ENCODE data around the gene STIMATE.

DNA sequence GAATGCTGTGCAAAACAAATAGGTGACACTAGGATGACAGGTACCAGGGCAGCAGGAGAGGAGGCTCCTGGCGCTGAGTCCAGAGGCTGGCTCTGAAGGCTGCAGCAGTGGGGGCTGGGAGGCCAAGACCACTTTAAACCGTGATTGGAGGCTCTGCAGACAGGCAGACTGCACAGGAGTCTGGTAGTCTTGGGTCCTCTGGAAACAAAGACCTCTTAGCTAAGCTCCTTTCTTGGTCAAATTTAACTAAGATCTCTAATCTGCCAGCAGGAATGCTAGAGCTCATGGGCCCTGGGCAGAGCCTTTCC is 58.1 kb downstream of the STIMATE start:
- TF ChIP-seq, protein P1, sequence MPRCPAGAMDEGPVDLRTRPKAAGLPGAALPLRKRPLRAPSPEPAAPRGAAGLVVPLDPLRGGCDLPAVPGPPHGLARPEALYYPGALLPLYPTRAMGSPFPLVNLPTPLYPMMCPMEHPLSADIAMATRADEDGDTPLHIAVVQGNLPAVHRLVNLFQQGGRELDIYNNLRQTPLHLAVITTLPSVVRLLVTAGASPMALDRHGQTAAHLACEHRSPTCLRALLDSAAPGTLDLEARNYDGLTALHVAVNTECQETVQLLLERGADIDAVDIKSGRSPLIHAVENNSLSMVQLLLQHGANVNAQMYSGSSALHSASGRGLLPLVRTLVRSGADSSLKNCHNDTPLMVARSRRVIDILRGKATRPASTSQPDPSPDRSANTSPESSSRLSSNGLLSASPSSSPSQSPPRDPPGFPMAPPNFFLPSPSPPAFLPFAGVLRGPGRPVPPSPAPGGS (IDR thresholded peaks at IDR 0.05; ENCODE audit: borderline replicate concordance, insufficient read depth, low read depth, low read length, poor library complexity, severe bottlenecking), result no peak
- no peak for TF ChIP-seq SP1 (IDR thresholded peaks at IDR 0.05; ENCODE audit: low read depth, low read length)
- TF ChIP-seq HCFC1 (IDR thresholded peaks at IDR 0.05; ENCODE audit: low read length), result no peak
- TF ChIP-seq, protein P2, sequence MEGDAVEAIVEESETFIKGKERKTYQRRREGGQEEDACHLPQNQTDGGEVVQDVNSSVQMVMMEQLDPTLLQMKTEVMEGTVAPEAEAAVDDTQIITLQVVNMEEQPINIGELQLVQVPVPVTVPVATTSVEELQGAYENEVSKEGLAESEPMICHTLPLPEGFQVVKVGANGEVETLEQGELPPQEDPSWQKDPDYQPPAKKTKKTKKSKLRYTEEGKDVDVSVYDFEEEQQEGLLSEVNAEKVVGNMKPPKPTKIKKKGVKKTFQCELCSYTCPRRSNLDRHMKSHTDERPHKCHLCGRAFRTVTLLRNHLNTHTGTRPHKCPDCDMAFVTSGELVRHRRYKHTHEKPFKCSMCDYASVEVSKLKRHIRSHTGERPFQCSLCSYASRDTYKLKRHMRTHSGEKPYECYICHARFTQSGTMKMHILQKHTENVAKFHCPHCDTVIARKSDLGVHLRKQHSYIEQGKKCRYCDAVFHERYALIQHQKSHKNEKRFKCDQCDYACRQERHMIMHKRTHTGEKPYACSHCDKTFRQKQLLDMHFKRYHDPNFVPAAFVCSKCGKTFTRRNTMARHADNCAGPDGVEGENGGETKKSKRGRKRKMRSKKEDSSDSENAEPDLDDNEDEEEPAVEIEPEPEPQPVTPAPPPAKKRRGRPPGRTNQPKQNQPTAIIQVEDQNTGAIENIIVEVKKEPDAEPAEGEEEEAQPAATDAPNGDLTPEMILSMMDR (IDR thresholded peaks at IDR 0.05 in 2 of 3, conservative IDR thresholded peaks at IDR 0.05 in 1 of 3; ENCODE audit: control insufficient read depth in 2 of 3, extremely low read depth in 1 of 3, insufficient read depth in 1 of 3, low read depth in 3 of 3, low read length in 3 of 3), result no peak
- no peak for TF ChIP-seq TBL1XR1 (IDR thresholded peaks at IDR 0.05; ENCODE audit: low read depth, low read length)
- TF ChIP-seq MTA2 (IDR thresholded peaks at IDR 0.05; ENCODE audit: low read depth), result no peak
- no peak for TF ChIP-seq RCOR1 (conservative IDR thresholded peaks at IDR 0.05; ENCODE audit: low read depth, low read length)
- TF ChIP-seq, protein P3, sequence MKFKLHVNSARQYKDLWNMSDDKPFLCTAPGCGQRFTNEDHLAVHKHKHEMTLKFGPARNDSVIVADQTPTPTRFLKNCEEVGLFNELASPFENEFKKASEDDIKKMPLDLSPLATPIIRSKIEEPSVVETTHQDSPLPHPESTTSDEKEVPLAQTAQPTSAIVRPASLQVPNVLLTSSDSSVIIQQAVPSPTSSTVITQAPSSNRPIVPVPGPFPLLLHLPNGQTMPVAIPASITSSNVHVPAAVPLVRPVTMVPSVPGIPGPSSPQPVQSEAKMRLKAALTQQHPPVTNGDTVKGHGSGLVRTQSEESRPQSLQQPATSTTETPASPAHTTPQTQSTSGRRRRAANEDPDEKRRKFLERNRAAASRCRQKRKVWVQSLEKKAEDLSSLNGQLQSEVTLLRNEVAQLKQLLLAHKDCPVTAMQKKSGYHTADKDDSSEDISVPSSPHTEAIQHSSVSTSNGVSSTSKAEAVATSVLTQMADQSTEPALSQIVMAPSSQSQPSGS (IDR thresholded peaks at IDR 0.05; ENCODE audit: low read length), result no peak
- TF ChIP-seq ZNF274 (IDR thresholded peaks at IDR 0.05; ENCODE audit: insufficient read depth, insufficient read length), result no peak
- no peak for TF ChIP-seq CHD2 (IDR thresholded peaks at IDR 0.05; ENCODE audit: borderline replicate concordance, low read depth, low read length)

Measured in GM12878 (cell line).